GM23338 (cell line): Measurements from ENCODE around the gene DRGX. TPM values are rescaled to one million over a fixed set of nuclear protein-coding genes. Genes with fewer than 3 reads are reported as not detected.

Source experiments
- ATAC-seq: fragments of 200-7000 bp; cut with Tn5 transposase; 3 replicates; pipeline ENCODE4 v1.9.1; 2020
- DNase-seq: peaks from one replicate; pipeline ENCODE4 v3.0.0-alpha.2; 2015; ENCODE audit warnings: low spot score
- H2AFZ ChIP-seq: fragments of 200-600 bp; sonication (generic); 2 replicates; pipeline ENCODE4 v1.8.0; 2016; ENCODE audit warnings: antibody characterized with exemption, mild to moderate bottlenecking, moderate library complexity
- H3F3A ChIP-seq: fragments of 200-600 bp; sonication (generic); replicated peaks from 2 replicates; pipeline ENCODE4 v1.8.0; 2017; ENCODE audit warnings: antibody characterized with exemption, mixed run types, low read depth
- H3K27ac ChIP-seq: fragments of 200-600 bp; sonication (generic); 2 replicates; pipeline ENCODE4 v1.6.1; 2016; ENCODE audit warnings: low read depth
- H3K27me3 ChIP-seq: fragments of 200-600 bp; sonication (generic); 2 replicates; pipeline ENCODE4 v1.8.0; 2016; ENCODE audit warnings: mild to moderate bottlenecking, mixed run types, moderate library complexity; ENCODE audit not compliant: insufficient read depth
- H3K36me3 ChIP-seq: fragments of 200-600 bp; sonication (generic); 2 replicates; pipeline ENCODE4 v1.8.0; 2016; ENCODE audit warnings: mild to moderate bottlenecking; ENCODE audit not compliant: insufficient read depth
- H3K4me1 ChIP-seq: fragments of 200-600 bp; sonication (generic); 2 replicates; pipeline ENCODE4 v1.8.0; 2016; ENCODE audit warnings: mild to moderate bottlenecking, moderate library complexity; ENCODE audit not compliant: insufficient read depth
- H3K4me2 ChIP-seq: fragments of 200-600 bp; sonication (generic); 2 replicates; pipeline ENCODE4 v1.7.1; 2017; ENCODE audit warnings: mixed run types
- H3K4me3 ChIP-seq: fragments of 200-600 bp; sonication (generic); 2 replicates; pipeline ENCODE4 v1.6.1; 2016; ENCODE audit warnings: mixed run types
- H3K79me2 ChIP-seq: fragments of 200-600 bp; sonication (generic); replicated peaks from 2 replicates; pipeline ENCODE4 v1.8.0; 2017; ENCODE audit warnings: mild to moderate bottlenecking; ENCODE audit not compliant: insufficient read depth
- H3K9me2 ChIP-seq: fragments of 200-600 bp; sonication (generic); 2 replicates; pipeline ENCODE4 v1.8.0; 2017; ENCODE audit not compliant: insufficient read depth
- H4K20me1 ChIP-seq: fragments of 200-600 bp; sonication (generic); replicated peaks from 2 replicates; pipeline ENCODE4 v1.8.0; 2017; ENCODE audit warnings: mild to moderate bottlenecking; ENCODE audit not compliant: insufficient read depth
- H3K27ac Mint-ChIP-seq: 2 replicates; pipeline ENCODE4 v1.8.0; 2020; ENCODE audit warnings: inconsistent platforms, mild to moderate bottlenecking, moderate library complexity, mixed read lengths
- H3K27me3 Mint-ChIP-seq: 3 replicates; pipeline ENCODE4 v1.8.0; 2022; ENCODE audit warnings: low read depth, mild to moderate bottlenecking, moderate library complexity, mixed read lengths, inconsistent platforms; ENCODE audit not compliant: insufficient read depth, poor library complexity
- H3K36me3 Mint-ChIP-seq: 3 replicates; pipeline ENCODE4 v1.8.0; 2021; ENCODE audit warnings: low read depth, mild to moderate bottlenecking, inconsistent platforms, moderate library complexity, mixed read lengths
- H3K4me1 Mint-ChIP-seq: 3 replicates; pipeline ENCODE4 v1.8.0; 2020; ENCODE audit warnings: mild to moderate bottlenecking, inconsistent platforms, mixed read lengths
- H3K4me3 Mint-ChIP-seq: 3 replicates; pipeline ENCODE4 v1.8.0; 2021; ENCODE audit warnings: moderate library complexity, mild to moderate bottlenecking, inconsistent platforms, mixed read lengths
- H3K9me3 Mint-ChIP-seq: 3 replicates; pipeline ENCODE4 v1.8.0; 2020; ENCODE audit warnings: moderate library complexity, mild to moderate bottlenecking, inconsistent platforms, mixed read lengths
- CTCF ChIP-seq, 2 experiments: fragments of 200-600 bp in 1 of 2; sonication (generic) in 1 of 2; conservative IDR thresholded peaks; 2 replicates each; pipeline versions ENCODE4 v1.5.1 to v1.6.1; 2016 to 2017; ENCODE audit warnings: antibody characterized with exemption in 2 of 2, low read depth in 2 of 2, mild to moderate bottlenecking in 2 of 2, moderate library complexity in 1 of 2
- JUNB ChIP-seq: IDR thresholded peaks from one replicate; pipeline ENCODE4 v1.6.1; 2016; ENCODE audit warnings: antibody characterized with exemption; ENCODE audit not compliant: unreplicated experiment
- NANOG ChIP-seq: IDR thresholded peaks from 2 replicates; pipeline ENCODE4 v1.6.1; 2016; ENCODE audit warnings: antibody characterized with exemption, borderline replicate concordance
- REST ChIP-seq: IDR thresholded peaks from one replicate; pipeline ENCODE4 v1.6.1; 2018; ENCODE audit warnings: antibody characterized with exemption; ENCODE audit not compliant: unreplicated experiment
- polyA plus RNA-seq: library from polyadenylated mRNA; unstranded; fragments of >200 nt; fragmentation: Nextera tagmentation; extraction: Ambion mirVana; gene quantifications from 2 replicates; pipeline ENCODE4 v1.2.1, GENCODE V29; 2016
- total RNA-seq: library from RNA; depleted of rRNA; stranded (reverse); fragments of >200 nt; shearing (Covaris generic); gene quantifications from 2 replicates; pipeline ENCODE4 v1.2.3, GENCODE V29; 2014
- TF ChIP-seq, protein P1 (sequence below): IDR thresholded peaks from 2 replicates; pipeline ENCODE4 v1.6.1; 2016; ENCODE audit warnings: antibody characterized with exemption

The DRGX gene
- total and polyA plus RNA-seq, 2 experiments from 2014 or later, result not detected

- TF ChIP-seq REST (no peak), NANOG (no peak), CTCF (conservative IDR thresholded peaks at IDR 0.05; ENCODE audit: low read depth in 2 of 2) (no peak)
These were observed 38.0 kb downstream of the DRGX start (continued) for GRCh38 chr10:49357910-49358309.

- DNase-seq, result no peak
- Mint-ChIP-seq H3K4me1 (peaks cover 7% of the 10 kb centered on the region; the same call in 2 of the 3 replicates), H3K27me3 (no peaks in the 10 kb centered on the region), H3K27ac (no peak overlapping the region), H3K9me3 (peaks cover 2% of the 10 kb centered on the region; the same call in 1 of the 3 replicates), H3K36me3 (no peaks in the 10 kb centered on the region), H3K4me3 (no peak overlapping the region)
- TF ChIP-seq, protein P1, sequence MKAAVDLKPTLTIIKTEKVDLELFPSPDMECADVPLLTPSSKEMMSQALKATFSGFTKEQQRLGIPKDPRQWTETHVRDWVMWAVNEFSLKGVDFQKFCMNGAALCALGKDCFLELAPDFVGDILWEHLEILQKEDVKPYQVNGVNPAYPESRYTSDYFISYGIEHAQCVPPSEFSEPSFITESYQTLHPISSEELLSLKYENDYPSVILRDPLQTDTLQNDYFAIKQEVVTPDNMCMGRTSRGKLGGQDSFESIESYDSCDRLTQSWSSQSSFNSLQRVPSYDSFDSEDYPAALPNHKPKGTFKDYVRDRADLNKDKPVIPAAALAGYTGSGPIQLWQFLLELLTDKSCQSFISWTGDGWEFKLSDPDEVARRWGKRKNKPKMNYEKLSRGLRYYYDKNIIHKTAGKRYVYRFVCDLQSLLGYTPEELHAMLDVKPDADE, result no peak
- no peak for TF ChIP-seq REST
- TF ChIP-seq JUNB, result no peak
- no peaks in the 10 kb centered on the region for H4K20me1 ChIP-seq
- H3K36me3 ChIP-seq, result no peaks in the 10 kb centered on the region
- H3K27me3 ChIP-seq, result no peaks in the 10 kb centered on the region
- ATAC-seq, result no peak
- H3K9me2 ChIP-seq, result no peaks in the 10 kb centered on the region
- peaks cover 8% of the 10 kb centered on the region for H3K4me1 ChIP-seq
- no peak overlapping the region for H3K27ac ChIP-seq
- H3K4me3 ChIP-seq, result no peak overlapping the region
- H3K4me2 ChIP-seq, result no peak overlapping the region
- H3K79me2 ChIP-seq, result no peaks in the 10 kb centered on the region
- no peaks in the 10 kb centered on the region for H3F3A ChIP-seq
- no peak overlapping the region for H2AFZ ChIP-seq
These were observed 38.9 kb downstream of the DRGX start for GRCh38 chr10:49356944-49357343.
